ENCODE results near the gene SLC29A2.

SLC29A2 gene

DNA sequence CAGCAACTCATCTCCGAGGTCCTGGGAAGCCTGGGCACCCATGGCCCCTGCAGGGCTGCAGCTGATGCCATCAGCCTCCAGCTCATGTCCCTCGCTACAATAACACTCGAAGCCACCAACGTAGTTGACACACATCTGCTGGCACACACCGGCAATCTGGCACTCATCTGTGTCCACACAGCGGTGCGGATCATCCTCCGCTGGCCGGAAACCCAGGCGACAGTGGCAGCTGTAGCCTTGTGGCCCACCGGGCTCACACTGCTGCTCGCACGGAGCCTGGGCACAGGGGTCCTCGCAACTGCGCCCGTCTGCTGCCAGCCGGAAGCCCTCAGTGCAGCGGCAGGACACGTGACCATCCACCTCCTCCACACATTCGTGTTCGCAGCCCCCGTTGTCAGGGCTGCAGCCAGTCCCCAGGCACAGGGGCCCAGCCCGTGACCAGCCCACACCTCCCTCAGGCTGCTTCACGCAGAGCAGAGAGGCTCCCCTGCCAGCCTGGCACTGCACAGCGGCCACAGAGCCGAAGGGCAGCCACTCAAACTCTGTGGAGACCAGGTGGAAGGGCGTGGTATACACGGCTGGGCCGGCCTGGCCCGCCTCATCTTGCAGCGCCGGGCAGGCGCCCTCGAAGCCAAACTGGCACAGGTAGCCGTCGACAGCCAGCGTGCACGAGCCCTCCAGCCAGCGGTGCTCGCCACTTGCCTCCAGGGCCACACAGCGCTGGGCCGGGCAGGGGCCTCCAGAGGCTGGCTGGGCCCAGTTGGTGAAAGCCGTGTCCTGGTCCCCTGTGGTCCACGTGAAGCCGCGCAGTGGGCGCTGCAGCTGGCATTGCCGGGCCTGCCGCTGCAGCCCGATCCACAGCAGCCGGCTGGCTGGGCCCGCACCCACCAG, 55.4 kb downstream of the SLC29A2 start:
- no peak for DNase-seq

DNA sequence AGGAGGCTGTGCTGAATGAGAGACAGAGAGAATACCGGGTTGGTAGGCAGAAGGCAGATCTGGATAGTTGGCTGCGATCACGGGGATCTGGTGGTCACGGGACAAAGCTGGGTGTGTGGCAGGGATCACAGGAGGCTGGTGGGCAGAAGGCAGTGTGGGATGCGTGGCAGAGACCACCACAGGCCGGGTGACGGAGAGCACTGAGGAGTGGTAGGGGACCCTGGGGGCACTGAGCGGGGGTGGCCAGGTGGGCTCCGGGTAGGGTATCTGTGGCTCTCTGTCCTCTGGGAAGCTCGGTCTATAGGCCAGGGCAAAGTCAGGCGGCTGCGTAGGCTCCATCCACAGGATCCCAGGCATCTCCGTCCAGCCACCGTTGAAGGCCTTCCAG, 56.1 kb downstream of the SLC29A2 start:
- no peak for DNase-seq

DNA sequence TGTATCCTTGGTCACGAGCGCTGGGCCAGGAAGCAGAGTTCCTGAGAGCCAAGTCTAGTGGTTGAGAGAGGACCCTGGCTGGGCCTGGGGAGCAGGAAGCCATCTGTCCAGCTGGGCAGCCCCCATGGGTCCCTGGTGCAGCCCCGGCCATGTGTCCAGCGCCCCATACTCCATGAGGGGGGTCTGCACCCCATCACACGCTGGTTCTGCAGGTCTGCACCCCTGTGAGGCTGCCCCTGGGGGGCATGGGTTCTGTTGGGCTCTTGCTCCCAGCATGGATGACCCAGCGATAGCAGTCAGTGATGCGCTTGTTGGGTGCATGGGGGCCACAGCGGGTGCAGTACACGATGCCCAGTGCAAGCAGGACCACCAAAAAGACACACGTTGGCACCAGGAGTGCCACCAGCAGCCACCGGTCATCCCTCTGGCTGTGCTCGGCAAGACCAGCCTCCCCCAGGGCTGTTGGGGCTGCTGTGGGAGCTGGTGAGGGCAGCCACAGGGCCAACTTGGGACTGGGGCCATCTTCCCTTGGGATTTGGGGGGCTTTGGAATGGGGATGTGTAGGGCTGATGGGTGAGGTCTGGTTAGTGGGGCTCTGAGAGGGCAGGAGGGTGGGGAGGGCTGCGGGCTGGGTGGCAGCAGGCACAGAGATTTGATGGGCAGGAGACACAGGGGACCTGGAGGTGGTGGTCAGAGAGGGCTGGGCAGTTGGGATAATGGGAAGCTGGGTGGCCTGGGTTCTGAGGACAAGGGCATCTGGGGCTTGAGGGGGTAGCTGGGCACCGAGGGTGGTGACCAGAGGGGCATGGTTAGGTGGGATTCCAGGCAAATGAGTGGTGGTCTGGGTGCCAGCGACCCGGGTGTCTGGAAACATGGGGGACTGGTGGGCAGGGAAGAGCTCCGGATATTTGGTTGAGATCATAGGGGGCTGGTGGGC, 56.7 kb downstream of the SLC29A2 start:
- DNase-seq = no peak

DNA sequence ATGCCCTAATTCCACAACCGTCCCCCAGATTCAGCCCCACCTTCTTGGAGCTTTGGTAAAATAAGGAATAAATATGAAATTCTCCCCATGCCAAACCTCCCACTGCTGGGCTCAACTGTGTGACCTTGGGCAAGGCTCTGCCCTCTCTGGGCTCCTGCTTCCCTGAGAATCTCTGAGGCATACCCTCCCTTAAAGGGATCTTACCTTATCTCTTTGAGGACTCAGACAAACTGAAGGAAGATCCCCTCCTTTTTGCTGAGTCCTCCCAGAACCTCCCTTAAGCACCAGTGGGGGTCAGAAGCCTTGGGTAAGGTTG, 57.4 kb downstream of the SLC29A2 start:
- no peak for DNase-seq

DNA sequence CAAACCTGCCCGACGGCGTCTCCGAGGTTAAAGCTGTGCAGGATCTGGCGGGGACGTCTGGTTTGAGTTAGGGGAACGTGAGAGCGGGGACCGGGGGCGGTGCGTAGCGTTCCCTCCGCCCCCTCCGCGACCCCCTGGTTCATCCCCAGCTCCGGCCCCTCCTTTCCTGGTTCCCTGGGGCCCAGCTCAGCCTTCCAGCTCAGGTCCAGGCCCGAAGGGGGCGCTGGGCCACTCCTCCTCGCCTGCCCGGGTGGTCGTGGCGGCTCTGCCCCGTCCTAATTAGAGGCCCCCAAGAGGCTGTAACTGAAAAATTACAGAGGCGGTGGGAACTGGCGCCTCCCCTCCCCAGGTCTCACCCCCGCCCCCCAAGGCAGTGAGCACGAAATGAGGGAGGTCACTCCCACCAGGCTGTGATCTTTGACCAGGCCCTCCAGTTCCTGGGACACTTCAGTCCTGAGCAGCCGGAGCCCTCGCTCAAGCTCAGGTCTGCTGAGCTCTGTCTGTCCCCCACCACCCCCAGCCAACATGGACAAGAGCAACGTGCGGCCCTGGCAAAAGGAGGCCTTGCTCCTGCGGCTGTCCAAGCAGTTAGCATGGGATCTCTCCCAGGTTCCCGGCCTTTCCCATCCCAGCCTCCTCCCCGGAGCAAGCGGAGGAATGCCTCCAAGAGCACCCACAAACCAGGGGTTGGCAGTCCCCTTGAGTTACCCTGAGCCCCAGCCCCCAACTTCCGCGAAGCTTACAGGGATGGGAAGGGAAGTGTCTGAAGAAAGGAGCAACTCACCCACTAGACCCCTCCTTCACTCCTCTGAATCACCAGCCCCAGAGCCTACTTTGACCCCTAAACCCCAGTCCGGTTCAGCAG, 58.0 kb downstream of the SLC29A2 start:
- peak; percentile 55 for DNase-seq

DNA sequence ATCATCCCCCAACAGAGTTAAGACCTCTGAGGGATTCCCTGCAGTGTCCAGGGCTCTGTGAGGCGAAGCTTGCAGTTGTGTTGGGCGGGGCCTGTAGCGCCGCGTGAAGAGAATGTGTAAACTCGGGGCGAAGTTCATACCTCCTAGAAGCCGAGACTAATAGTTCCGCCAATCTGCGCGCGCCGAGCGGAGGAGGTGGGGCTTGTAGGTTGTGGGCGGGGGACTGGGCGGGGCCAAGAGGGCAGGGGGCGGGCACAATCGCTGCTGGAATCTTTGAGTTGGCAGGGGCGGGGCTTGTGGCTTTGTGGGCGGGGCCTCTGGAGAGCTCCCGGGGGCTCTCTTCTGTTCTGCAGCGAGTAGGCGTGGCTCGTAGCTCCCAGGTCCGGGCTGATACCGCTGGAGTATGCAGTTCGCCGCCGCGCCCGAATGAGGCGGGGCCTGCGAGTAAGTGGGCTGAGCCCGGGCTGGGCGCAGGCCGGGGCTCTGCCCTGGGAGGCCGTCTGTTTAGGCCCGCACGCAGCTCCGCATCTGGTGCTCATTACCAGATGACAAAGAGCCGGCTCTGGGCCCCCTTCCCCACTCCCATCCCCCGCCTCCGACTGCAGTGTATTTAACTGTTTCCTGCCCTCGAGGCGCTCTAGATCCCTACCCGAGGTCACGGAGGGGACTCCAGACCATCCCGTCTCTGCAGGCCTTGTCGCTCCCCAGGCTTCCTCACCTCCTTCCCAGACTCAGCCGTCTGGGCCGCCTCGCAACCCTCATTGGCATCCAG, 58.8 kb downstream of the SLC29A2 start:
- DNase-seq = peak; percentile 100
